Fibroblast of lung (primary cell): ENCODE measurements around the gene PRR5L. TPM values are rescaled to one million over a fixed set of nuclear protein-coding genes. Genes with fewer than 3 reads are reported as not detected.

Experiments used
- DNase-seq, 2 donors: peaks; one replicate each; pipeline versions ENCODE4 v3.0.0 to v3.0.0-alpha.2; 2010; ENCODE audit warnings: low read depth in 2 of 2
- H2AFZ ChIP-seq: 2 replicates; pipeline ENCODE4 v1.5.1; 2012; ENCODE audit warnings: low read length, control low read depth, inconsistent platforms
- H3K27ac ChIP-seq: 2 replicates; pipeline ENCODE4 v1.5.1; 2011; ENCODE audit warnings: low read length, control low read depth; ENCODE audit not compliant: insufficient read depth
- H3K27me3 ChIP-seq: 2 replicates; pipeline ENCODE4 v1.5.1; 2011; ENCODE audit warnings: mild to moderate bottlenecking, low read length; ENCODE audit not compliant: control insufficient read depth, insufficient read depth
- H3K36me3 ChIP-seq: 2 replicates; pipeline ENCODE4 v1.5.1; 2011; ENCODE audit warnings: low read length; ENCODE audit not compliant: control insufficient read depth, insufficient read depth
- H3K4me1 ChIP-seq: 2 replicates; pipeline ENCODE4 v1.5.1; 2011; ENCODE audit warnings: low read length; ENCODE audit not compliant: control insufficient read depth, insufficient read depth; ENCODE audit errors: extremely low read depth
- H3K4me2 ChIP-seq: 2 replicates; pipeline ENCODE4 v1.5.1; 2011; ENCODE audit warnings: low read length, control low read depth; ENCODE audit not compliant: insufficient read depth; ENCODE audit errors: extremely low read depth
- H3K4me3 ChIP-seq, 4 experiments: fragments of 200-600 bp in 1 of 4; sonication (generic) in 1 of 4; replicated peaks in 1 of 4; 2 replicates each; pipeline ENCODE4 v1.5.1; 2011 to 2016; ENCODE audit warnings: low read length in 4 of 4, low read depth in 3 of 4, mild to moderate bottlenecking in 3 of 4, control low read depth in 2 of 4, inconsistent platforms in 1 of 4, mixed read lengths in 1 of 4; ENCODE audit not compliant: insufficient read depth in 1 of 4; ENCODE audit errors: control extremely low read depth in 1 of 4
- H3K79me2 ChIP-seq: 2 replicates; pipeline ENCODE4 v1.5.1; 2012; ENCODE audit warnings: mild to moderate bottlenecking, low read length, inconsistent platforms; ENCODE audit not compliant: control insufficient read depth, insufficient read depth
- H3K9ac ChIP-seq: 2 replicates; pipeline ENCODE4 v1.5.1; 2011; ENCODE audit warnings: mild to moderate bottlenecking, low read length, control low read depth; ENCODE audit not compliant: insufficient read depth
- H3K9me3 ChIP-seq: 2 replicates; pipeline ENCODE4 v1.5.1; 2012; ENCODE audit warnings: low read depth, low read length; ENCODE audit not compliant: control insufficient read depth, insufficient read depth
- H4K20me1 ChIP-seq: 2 replicates; pipeline ENCODE4 v1.5.1; 2011; ENCODE audit warnings: low read length; ENCODE audit not compliant: control insufficient read depth, insufficient read depth; ENCODE audit errors: extremely low read depth
- EZH2 ChIP-seq: IDR thresholded peaks from 2 replicates; pipeline ENCODE4 v1.5.1; 2012; ENCODE audit warnings: low read length, control low read depth, mild to moderate bottlenecking; ENCODE audit errors: missing control alignments
- polyA plus RNA-seq, 2 donors: library from polyadenylated mRNA; depleted of rRNA in 1 of 2; stranded (reverse) in 1 of 2; unstranded in 1 of 2; fragments of >200 nt; gene quantifications; 2 replicates each; pipeline ENCODE4 v1.2.1, GENCODE V29; 2011 to 2012; ENCODE audit warnings: missing spikeins in 1 of 2
- total RNA-seq: library from RNA; depleted of rRNA; stranded (reverse); fragments of >200 nt; gene quantifications from 2 replicates; pipeline ENCODE4 v1.2.1, GENCODE V29; 2014
- TF ChIP-seq, protein P1 (sequence below), 2 donors: IDR thresholded peaks in 1 of 2; conservative IDR thresholded peaks in 1 of 2; 1 replicate in 1 of 2; 2 replicates in 1 of 2; pipeline ENCODE4 v1.5.1; 2011 to 2012; ENCODE audit warnings: low read length in 2 of 2, control low read depth in 1 of 2, inconsistent platforms in 1 of 2, low read depth in 1 of 2, mild to moderate bottlenecking in 1 of 2

Gene PRR5L
- total and polyA plus RNA-seq, 2 donors (not counting 1 experiment from before 2014, with no cell fraction given): 2.8 to 6.3 TPM

DNA sequence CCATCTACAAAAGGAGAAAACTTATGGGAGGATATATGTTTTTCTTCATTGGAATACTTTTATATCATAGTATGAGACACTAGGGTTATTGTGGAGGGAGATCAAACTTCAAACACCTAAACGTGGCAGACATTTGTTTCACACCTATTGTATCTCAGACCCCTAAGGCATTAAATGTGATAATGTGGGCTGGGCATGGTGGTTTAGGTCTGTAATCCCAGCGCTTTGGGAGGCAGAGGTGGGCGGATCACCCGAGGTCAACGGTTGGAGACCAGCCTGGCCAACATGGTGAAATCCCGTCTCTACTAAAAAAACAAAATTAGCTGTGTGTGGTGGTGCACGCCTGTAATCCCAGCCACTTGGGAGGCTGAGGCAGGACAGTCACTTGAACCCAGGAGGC lies 75.5 kb downstream of the PRR5L start:
- TF ChIP-seq, protein P1, sequence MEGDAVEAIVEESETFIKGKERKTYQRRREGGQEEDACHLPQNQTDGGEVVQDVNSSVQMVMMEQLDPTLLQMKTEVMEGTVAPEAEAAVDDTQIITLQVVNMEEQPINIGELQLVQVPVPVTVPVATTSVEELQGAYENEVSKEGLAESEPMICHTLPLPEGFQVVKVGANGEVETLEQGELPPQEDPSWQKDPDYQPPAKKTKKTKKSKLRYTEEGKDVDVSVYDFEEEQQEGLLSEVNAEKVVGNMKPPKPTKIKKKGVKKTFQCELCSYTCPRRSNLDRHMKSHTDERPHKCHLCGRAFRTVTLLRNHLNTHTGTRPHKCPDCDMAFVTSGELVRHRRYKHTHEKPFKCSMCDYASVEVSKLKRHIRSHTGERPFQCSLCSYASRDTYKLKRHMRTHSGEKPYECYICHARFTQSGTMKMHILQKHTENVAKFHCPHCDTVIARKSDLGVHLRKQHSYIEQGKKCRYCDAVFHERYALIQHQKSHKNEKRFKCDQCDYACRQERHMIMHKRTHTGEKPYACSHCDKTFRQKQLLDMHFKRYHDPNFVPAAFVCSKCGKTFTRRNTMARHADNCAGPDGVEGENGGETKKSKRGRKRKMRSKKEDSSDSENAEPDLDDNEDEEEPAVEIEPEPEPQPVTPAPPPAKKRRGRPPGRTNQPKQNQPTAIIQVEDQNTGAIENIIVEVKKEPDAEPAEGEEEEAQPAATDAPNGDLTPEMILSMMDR (conservative IDR thresholded peaks at IDR 0.05 in 1 of 2, IDR thresholded peaks at IDR 0.05 in 1 of 2; ENCODE audit: low read depth in 1 of 2, low read length in 2 of 2): no peak
- TF ChIP-seq EZH2: no peak
- Histone ChIP-seq H3K79me2 (no peaks in the 10 kb centered on the region), H3K4me1 (no peaks in the 10 kb centered on the region), H4K20me1 (no peaks in the 10 kb centered on the region), H3K9me3 (no peaks in the 10 kb centered on the region), H3K4me3 (no peak overlapping the region), H2AFZ (no peak overlapping the region), H3K27me3 (peaks cover 3% of the 10 kb centered on the region), H3K4me2 (no peak overlapping the region), H3K27ac (no peak overlapping the region), H3K36me3 (no peaks in the 10 kb centered on the region), H3K9ac (no peak overlapping the region)
- DNase-seq: no peak

DNA sequence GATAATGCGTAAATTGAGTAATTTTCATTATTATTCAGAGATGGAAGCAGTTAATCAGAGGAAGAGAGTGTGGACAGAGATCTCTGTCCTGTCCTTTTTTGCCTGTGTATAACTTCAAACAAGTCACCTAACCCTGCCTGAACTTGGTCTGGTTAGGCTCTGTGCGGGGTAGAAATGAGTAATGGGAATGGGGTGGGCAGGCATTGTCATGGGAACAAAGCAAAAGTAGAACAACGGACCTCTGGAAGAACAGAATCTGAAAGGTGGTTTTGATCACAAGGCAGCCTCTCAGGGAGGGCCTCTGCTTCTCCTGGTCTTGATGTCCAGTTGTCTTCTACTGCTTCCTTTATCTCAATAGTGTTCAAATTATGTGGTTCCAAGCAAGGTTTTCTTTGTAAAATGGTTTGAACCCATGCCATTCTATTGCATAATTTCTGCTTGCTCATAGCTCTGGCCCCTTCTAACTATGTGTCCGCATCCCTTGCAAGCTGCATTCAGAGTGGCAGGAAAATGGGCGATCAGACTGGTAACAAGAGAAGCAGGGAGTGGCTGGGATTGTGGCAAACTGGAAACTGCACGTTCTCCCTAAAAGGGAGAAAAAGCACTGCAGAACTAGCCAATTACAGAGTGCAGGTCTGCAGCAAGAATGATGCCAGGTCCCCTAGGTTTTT lies 76.1 kb downstream of the PRR5L start:
- no peaks in the 10 kb centered on the region for H3K79me2 ChIP-seq
- no peak overlapping the region for H3K9ac ChIP-seq
- DNase-seq: peak; percentile 87 to 97
- no peak overlapping the region for H2AFZ ChIP-seq
- TF ChIP-seq, protein P1 (conservative IDR thresholded peaks at IDR 0.05 in 1 of 2, IDR thresholded peaks at IDR 0.05 in 1 of 2; ENCODE audit: low read depth in 1 of 2, low read length in 2 of 2): no peak
- TF ChIP-seq EZH2: no peak
- peaks cover 6% of the 10 kb centered on the region for H3K27me3 ChIP-seq
- H3K27ac ChIP-seq: no peak overlapping the region
- H3K4me2 ChIP-seq: no peak overlapping the region
- H3K9me3 ChIP-seq: no peaks in the 10 kb centered on the region
- H3K4me3 ChIP-seq: no peak overlapping the region
- no peaks in the 10 kb centered on the region for H4K20me1 ChIP-seq
- peaks cover 2% of the 10 kb centered on the region for H3K4me1 ChIP-seq
- H3K36me3 ChIP-seq: no peaks in the 10 kb centered on the region

DNA sequence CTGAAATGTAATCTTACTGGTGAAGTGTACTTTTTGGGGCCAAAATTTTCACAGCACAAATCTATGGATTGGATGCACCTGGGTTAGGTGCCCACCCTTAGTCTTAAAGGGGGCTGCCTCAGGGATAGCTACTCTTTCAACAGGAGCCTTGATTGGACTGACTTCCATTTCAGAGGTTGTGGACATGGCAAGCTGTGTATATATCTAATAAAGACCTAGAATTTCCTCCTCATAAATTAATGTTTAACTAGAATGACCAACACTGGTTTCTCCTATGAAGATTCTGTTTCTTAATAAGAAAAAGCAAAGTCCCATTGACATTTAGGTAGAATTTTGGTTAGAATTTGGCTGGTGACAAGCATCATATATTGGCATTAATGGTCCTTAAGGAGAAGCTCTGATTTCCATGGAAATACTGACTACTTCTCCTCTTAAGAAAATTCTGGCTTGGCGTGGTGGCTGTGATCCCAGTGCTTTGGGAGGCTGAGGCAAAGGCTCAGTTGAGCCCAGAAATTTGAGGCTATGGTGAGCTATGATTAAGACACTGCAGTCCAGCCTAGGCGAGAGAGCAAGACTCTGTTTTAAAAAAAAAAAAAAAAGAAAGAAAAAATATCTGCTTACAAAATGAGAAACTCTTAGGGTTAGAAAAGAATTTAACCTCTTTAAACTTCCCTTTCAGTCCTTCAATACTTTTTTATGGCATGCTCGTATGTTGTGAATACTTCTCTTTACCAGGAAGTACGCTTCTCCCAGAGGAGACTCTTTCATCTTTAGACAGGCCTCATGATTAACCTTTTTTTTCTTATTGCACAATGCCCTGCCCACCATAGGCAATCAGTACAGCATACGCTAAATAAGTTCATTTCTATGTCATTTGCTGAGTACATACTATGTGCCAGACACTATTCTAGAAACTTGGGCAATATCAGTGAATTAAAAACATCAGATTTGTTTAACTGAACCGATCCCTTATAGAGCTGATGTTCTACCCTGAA lies 77.2 kb downstream of the PRR5L start:
- Histone ChIP-seq H3K4me2 (no peak overlapping the region), H3K27me3 (peaks cover 15% of the 10 kb centered on the region), H3K27ac (no peak overlapping the region), H3K79me2 (no peaks in the 10 kb centered on the region), H3K9me3 (no peaks in the 10 kb centered on the region), H3K4me1 (peaks cover 2% of the 10 kb centered on the region), H3K9ac (no peak overlapping the region), H2AFZ (no peak overlapping the region), H3K36me3 (no peaks in the 10 kb centered on the region), H4K20me1 (no peaks in the 10 kb centered on the region), H3K4me3 (no peak overlapping the region)
- DNase-seq: peak in 1 of 2 donors; percentile 54
- TF ChIP-seq, protein P1 (conservative IDR thresholded peaks at IDR 0.05 in 1 of 2, IDR thresholded peaks at IDR 0.05 in 1 of 2; ENCODE audit: low read depth in 1 of 2, low read length in 2 of 2): no peak
- TF ChIP-seq EZH2: no peak
